Sigmoid colon (tissue), 7 donors: ENCODE data around the gene RASSF1. TPM values are rescaled to one million over a fixed set of nuclear protein-coding genes. Genes with fewer than 3 reads are reported as not detected.

ENCODE experiments used
- DNase-seq: peaks from one replicate; pipeline ENCODE4 v3.0.0-alpha.2; 2019
- H3K27ac ChIP-seq, 4 donors: fragments of 200-600 bp; sonication (generic); one replicate each; pipeline ENCODE4 v1.5.1; 2016 to 2019; ENCODE audit warnings: mild to moderate bottlenecking in 1 of 4
- H3K27me3 ChIP-seq, 3 donors: fragments of 200-600 bp; sonication (generic); one replicate each; pipeline ENCODE4 v1.5.1; 2019; ENCODE audit warnings: mild to moderate bottlenecking in 1 of 3
- H3K36me3 ChIP-seq, 4 donors: fragments of 200-600 bp; sonication (generic); one replicate each; pipeline ENCODE4 v1.5.1; 2016 to 2019
- H3K4me1 ChIP-seq, 4 donors: fragments of 200-600 bp; sonication (generic); one replicate each; pipeline ENCODE4 v1.5.1; 2017 to 2019
- H3K4me3 ChIP-seq, 4 donors: fragments of 200-600 bp; sonication (generic); one replicate each; pipeline ENCODE4 v1.5.1; 2017 to 2019; ENCODE audit warnings: mild to moderate bottlenecking in 2 of 4, moderate library complexity in 1 of 4
- H3K9me3 ChIP-seq, 4 donors: fragments of 200-600 bp in 3 of 4; sonication (generic) in 3 of 4; one replicate each; pipeline versions ENCODE4 v1.5.1 to v1.6.1; 2013 to 2019
- CTCF ChIP-seq, 4 experiments: fragments of 450-650 bp in 3 of 4; fragments of 200-600 bp in 1 of 4; IDR thresholded peaks; one replicate each; pipeline ENCODE4 v1.5.1; 2016 to 2019; ENCODE audit warnings: antibody characterized with exemption in 4 of 4, mild to moderate bottlenecking in 3 of 4, moderate library complexity in 2 of 4
- EP300 ChIP-seq, 4 donors: sonication (generic); formaldehyde crosslinking; IDR thresholded peaks; one replicate each; pipeline ENCODE4 v1.6.1; 2017; ENCODE audit warnings: antibody characterized with exemption in 4 of 4
- POLR2A ChIP-seq, 2 donors: fragments of 450-650 bp; IDR thresholded peaks; one replicate each; pipeline ENCODE4 v1.6.1; 2016; ENCODE audit warnings: antibody characterized with exemption in 2 of 2, mild to moderate bottlenecking in 2 of 2, moderate library complexity in 2 of 2
- POLR2AphosphoS5 ChIP-seq, 4 donors: sonication (generic); formaldehyde crosslinking; IDR thresholded peaks; one replicate each; pipeline ENCODE4 v1.6.1; 2017; ENCODE audit warnings: antibody characterized with exemption in 4 of 4
- WGBS, 2 donors: extraction: QIAGEN DNeasy Blood & Tissue Kit; methylation state at CpG; one replicate each; pipeline ENCODE4 v1.1.7; 2013; 5-methylcytosine and 5-hydroxymethylcytosine counted together
- intact Hi-C: fragments of 100-400 bp; cut with DNase I; formaldehyde crosslinking; loops from one replicate; pipeline ENCODE4 v1.15.1; 2023
- polyA plus RNA-seq, 3 donors: library from polyadenylated mRNA; stranded (reverse); fragments of 200-250 nt; gene quantifications; one replicate each; pipeline ENCODE4 v1.2.3, GENCODE V29; 2013
- total RNA-seq, 4 donors: library from RNA; depleted of rRNA; stranded (reverse); fragments of >200 nt; gene quantifications; one replicate each; pipeline ENCODE4 v1.1.0, GENCODE V29; 2016
- donor health status: healthy with polysubstance abuse.
- donor health status: Bipolar disorder and iron deficiency.
- donor health status: healthy.

RASSF1 gene
- total and polyA plus RNA-seq, 7 donors: 16.4 to 41.7 (median 27.7) TPM

- 1% methylated on average over 64 of the region's 64 CpGs for WGBS, 2 donors
- Histone ChIP-seq H3K27me3 (no peaks in the 10 kb centered on the region), H3K9me3 (no peaks in the 10 kb centered on the region), H3K27ac (peak within 1 kb of the TSS; percentile 86 to 96 (median 92)), H3K4me1 (peaks cover 0 to 39% (median 30%) of the 10 kb centered on the region in 4 donors), H3K4me3 (peak within 1 kb of the TSS; percentile 57 to 91 (median 82)), H3K36me3 (peaks cover 14 to 46% (median 32%) of the 10 kb centered on the region in 4 donors)
- intact Hi-C loops: loop anchor here (10.0 kb wide), 1 partner anchor 1044 kb away; the partner anchor contains the start of gene RBM15B
- DNase-seq: peak; percentile 98
- TF ChIP-seq EP300 (IDR thresholded peaks at IDR 0.05): no peak
- peak; percentile 10 to 78 for TF ChIP-seq POLR2A (IDR thresholded peaks at IDR 0.05)
- TF ChIP-seq POLR2AphosphoS5 (IDR thresholded peaks at IDR 0.05): peak; percentile 83 to 91 (median 90)
- no peak for TF ChIP-seq CTCF (IDR thresholded peaks at IDR 0.05)
These were observed 10.1 kb upstream of the RASSF1 start, which contains the start of the genes CYB561D2 and NPRL2 for GRCh38 chr3:50350527-50351322. Gene CYB561D2, plus strand, starts transcription at chr3:50350862. Its CDS starts 572 bp downstream, at chr3:50351434. Gene NPRL2, minus strand, starts transcription at chr3:50350775. Its CDS starts 123 bp downstream, at chr3:50350652.

- DNase-seq: no peak
- intact Hi-C loops: loop anchor here (10.0 kb wide), 1 partner anchor 1045 kb away; the partner anchor contains the start of gene RBM15B
- peaks cover 14 to 40% (median 29%) of the 10 kb centered on the region in 4 donors for H3K36me3 ChIP-seq
- TF ChIP-seq CTCF (IDR thresholded peaks at IDR 0.05) (no peak), POLR2AphosphoS5 (IDR thresholded peaks at IDR 0.05) (no peak), POLR2A (IDR thresholded peaks at IDR 0.05) (no peak), EP300 (IDR thresholded peaks at IDR 0.05) (no peak)
- H3K9me3 ChIP-seq: no peaks in the 10 kb centered on the region
- peak overlapping the region; percentile 86 to 96 (median 92) for H3K27ac ChIP-seq
- 15 to 18% methylated on average over 7 of the region's 7 CpGs for WGBS, 2 donors
- H3K27me3 ChIP-seq: no peaks in the 10 kb centered on the region
- H3K4me1 ChIP-seq: peaks cover 0 to 39% (median 32%) of the 10 kb centered on the region in 4 donors
- H3K4me3 ChIP-seq: peak overlapping the region; percentile 57 to 91 (median 82)
These were observed 9.5 kb upstream of the RASSF1 start for GRCh38 chr3:50350213-50350526.

GRCh38 chr3:50347187-50347813 lies 6.7 kb upstream of the RASSF1 start:
- Histone ChIP-seq H3K4me1 (peaks cover 0 to 40% (median 36%) of the 10 kb centered on the region in 4 donors), H3K4me3 (no peak overlapping the region), H3K36me3 (peaks cover 0 to 14% (median 9%) of the 10 kb centered on the region in 4 donors), H3K27ac (peak overlapping the region in 2 of 4 donors; percentile 39 to 54), H3K27me3 (no peaks in the 10 kb centered on the region), H3K9me3 (no peaks in the 10 kb centered on the region)
- 26 to 27% methylated on average over 14 of the region's 14 CpGs for WGBS, 2 donors
- TF ChIP-seq POLR2AphosphoS5 (IDR thresholded peaks at IDR 0.05) (no peak), POLR2A (IDR thresholded peaks at IDR 0.05) (no peak), CTCF (IDR thresholded peaks at IDR 0.05) (peak in 2 of 4 experiments; percentile 40 to 56), EP300 (IDR thresholded peaks at IDR 0.05) (no peak)
- peak; percentile 83 for DNase-seq
- intact Hi-C loops: loop anchor here (1.0 to 5.0 kb wide), 2 partner anchors 195 to 265 kb away; partner anchors contain the start of gene CISH

- H3K4me1 ChIP-seq: peaks cover 0 to 41% (median 36%) of the 10 kb centered on the region in 4 donors
- H3K9me3 ChIP-seq: no peaks in the 10 kb centered on the region
- H3K27ac ChIP-seq: peak within 1 kb of the TSS in 1 of 4 donors; percentile 12
- intact Hi-C loops: loop anchor here (5.0 kb wide), 1 partner anchor 267 kb away; the partner anchor contains the start of gene CISH
- peak; percentile 82 for DNase-seq
- peaks cover 0 to 14% (median 9%) of the 10 kb centered on the region in 4 donors for H3K36me3 ChIP-seq
- no peaks in the 10 kb centered on the region for H3K27me3 ChIP-seq
- no peak for TF ChIP-seq POLR2A (IDR thresholded peaks at IDR 0.05)
- H3K4me3 ChIP-seq: peak within 1 kb of the TSS in 3 of 4 donors; percentile 28 to 43 (median 41)
- 7 to 11% methylated on average over 45 of the region's 45 CpGs for WGBS, 2 donors
These were observed 5.1 kb upstream of the RASSF1 start, which contains the start of gene ZMYND10 for GRCh38 chr3:50345586-50346234. Gene ZMYND10, minus strand, starts transcription at chr3:50345732. Its CDS starts 153 bp downstream, at chr3:50345579.
